Kidney epithelial cell (primary cell): ENCODE results near the gene ST3GAL2. TPM values are rescaled to one million over a fixed set of nuclear protein-coding genes. Genes with fewer than 3 reads are reported as not detected.

ENCODE experiments used
- DNase-seq: peaks from one replicate; pipeline ENCODE4 v3.0.0-alpha.2; 2010; ENCODE audit warnings: low read depth
- H3K27me3 ChIP-seq: 2 replicates; pipeline ENCODE4 v1.6.0; 2011; ENCODE audit warnings: low read length; ENCODE audit not compliant: control insufficient read depth, insufficient read depth
- H3K36me3 ChIP-seq: 2 replicates; pipeline ENCODE4 v1.5.1; 2011; ENCODE audit warnings: low read length; ENCODE audit not compliant: control insufficient read depth, insufficient read depth
- H3K4me3 ChIP-seq: 2 replicates; pipeline ENCODE4 v1.5.1; 2011; ENCODE audit warnings: low read depth, mild to moderate bottlenecking, control low read depth, low read length
- total RNA-seq: library from RNA; depleted of rRNA; stranded (reverse); fragments of >200 nt; gene quantifications from 2 replicates; pipeline ENCODE4 v1.2.3, GENCODE V29; 2015
- TF ChIP-seq, protein P1 (sequence below): IDR thresholded peaks from 2 replicates; pipeline ENCODE4 v1.5.1; 2011; ENCODE audit warnings: mild to moderate bottlenecking, moderate library complexity, low read length, control low read depth, inconsistent platforms; ENCODE audit not compliant: insufficient read depth, poor library complexity, severe bottlenecking

ST3GAL2 gene
- total RNA-seq, 1 donor from 2014 or later = 22.6 TPM

DNA sequence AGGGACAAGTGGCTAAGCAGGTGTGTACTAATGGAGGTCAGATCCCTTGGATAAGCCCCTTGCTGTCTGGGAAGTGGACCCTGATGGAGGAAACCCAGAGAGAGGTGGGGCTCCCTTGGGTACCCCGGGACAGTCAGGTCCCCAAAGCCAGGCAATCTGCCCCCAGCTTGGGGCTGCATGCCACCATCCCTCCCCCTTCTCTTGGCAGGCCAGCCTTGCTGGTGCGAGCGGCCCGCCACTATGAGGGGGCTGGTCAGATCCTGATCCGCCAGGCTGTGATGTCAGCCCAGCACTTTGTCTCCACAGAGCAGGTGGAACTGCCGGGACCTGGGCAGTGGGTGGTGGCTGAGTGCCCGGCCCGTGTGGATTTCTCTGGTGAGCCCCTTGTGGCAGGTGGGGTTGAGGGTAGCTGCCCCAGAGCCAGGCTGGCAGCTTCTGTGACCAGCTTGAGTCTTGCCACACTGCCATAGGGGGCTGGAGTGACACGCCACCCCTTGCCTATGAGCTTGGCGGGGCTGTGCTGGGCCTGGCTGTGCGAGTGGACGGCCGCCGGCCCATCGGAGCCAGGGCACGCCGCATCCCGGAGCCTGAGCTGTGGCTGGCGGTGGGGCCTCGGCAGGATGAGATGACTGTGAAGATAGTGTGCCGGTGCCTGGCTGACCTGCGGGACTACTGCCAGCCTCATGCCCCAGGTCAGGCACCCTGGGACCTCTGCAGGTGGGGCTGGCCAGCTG is 35.6 kb upstream of the ST3GAL2 start:
- no peak for DNase-seq
- peaks cover 2% of the 10 kb centered on the region for H3K36me3 ChIP-seq
- H3K4me3 ChIP-seq = no peak overlapping the region
- TF ChIP-seq, protein P1, sequence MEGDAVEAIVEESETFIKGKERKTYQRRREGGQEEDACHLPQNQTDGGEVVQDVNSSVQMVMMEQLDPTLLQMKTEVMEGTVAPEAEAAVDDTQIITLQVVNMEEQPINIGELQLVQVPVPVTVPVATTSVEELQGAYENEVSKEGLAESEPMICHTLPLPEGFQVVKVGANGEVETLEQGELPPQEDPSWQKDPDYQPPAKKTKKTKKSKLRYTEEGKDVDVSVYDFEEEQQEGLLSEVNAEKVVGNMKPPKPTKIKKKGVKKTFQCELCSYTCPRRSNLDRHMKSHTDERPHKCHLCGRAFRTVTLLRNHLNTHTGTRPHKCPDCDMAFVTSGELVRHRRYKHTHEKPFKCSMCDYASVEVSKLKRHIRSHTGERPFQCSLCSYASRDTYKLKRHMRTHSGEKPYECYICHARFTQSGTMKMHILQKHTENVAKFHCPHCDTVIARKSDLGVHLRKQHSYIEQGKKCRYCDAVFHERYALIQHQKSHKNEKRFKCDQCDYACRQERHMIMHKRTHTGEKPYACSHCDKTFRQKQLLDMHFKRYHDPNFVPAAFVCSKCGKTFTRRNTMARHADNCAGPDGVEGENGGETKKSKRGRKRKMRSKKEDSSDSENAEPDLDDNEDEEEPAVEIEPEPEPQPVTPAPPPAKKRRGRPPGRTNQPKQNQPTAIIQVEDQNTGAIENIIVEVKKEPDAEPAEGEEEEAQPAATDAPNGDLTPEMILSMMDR = no peak
- H3K27me3 ChIP-seq = no peaks in the 10 kb centered on the region

DNA sequence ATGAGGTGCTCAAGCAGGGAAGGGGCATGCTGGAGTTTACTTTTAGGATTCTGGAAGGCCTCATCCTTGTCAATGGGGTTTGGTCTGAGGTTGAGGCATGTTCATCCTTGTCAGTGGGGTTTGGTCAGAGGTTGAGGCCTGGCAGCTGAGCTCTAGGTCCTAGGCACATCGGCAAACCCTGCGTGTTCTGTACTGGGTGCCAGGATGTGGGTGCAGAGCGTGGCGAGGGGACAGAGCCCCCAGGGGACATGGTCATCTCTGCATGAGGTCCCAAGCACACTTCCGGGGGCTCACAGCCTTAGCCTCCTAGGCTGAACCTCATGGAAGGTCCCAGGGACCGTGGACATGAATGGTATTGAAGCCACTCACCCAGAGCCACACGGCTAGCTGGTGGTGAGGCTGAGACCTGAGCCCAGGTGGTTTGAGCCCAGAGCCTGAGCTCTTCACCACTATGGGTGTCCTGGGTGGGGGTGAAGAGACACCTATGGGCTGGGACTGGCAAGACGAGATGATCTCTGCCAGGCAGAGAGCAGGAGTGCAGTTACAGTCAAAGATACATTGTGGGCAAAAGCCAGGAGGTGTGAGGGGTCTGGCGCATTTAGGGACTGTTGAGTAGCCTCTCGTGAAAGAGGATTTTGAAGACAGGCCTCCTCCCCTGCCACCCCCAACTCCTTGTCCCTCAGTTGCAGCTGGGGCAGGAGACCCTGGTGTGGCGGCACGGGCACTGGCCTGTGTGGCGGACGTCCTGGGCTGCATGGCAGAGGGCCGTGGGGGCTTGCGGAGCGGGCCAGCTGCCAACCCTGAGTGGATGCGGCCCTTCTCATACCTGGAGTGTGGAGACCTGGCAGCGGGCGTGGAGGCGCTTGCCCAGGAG is 34.8 kb upstream of the ST3GAL2 start:
- no peak for DNase-seq
- Histone ChIP-seq H3K27me3 (no peaks in the 10 kb centered on the region), H3K36me3 (peaks cover under 1% of the 10 kb centered on the region), H3K4me3 (no peak overlapping the region)
- TF ChIP-seq, protein P1 = no peak

DNA sequence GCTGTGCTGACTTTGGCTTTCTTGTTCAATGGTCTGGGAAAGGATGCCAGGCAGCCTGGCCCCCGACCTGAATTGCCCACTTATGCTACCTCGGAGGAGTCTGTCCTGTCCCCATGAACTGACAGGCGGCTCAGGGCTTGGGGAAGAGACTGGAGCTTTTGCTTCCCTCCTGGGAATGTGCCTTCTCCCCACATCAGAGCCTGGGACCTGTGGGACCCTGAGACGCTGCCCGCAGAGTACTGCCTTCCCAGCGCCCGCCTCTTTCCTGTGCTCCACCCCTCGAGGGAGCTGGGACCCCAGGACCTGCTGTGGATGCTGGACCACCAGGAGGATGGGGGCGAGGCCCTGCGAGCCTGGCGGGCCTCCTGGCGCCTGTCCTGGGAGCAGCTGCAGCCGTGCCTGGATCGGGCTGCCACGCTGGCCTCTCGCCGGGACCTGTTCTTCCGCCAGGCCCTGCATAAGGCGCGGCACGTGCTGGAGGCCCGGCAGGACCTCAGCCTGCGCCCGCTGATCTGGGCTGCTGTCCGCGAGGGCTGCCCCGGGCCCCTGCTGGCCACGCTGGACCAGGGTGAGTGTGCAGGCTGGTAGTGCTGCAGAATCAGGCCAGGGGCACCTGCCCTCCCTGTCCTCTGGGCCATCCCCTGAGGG is 34.0 kb upstream of the ST3GAL2 start:
- TF ChIP-seq, protein P1 = no peak
- Histone ChIP-seq H3K27me3 (no peaks in the 10 kb centered on the region), H3K36me3 (no peaks in the 10 kb centered on the region), H3K4me3 (no peak overlapping the region)
- DNase-seq = no peak

DNA sequence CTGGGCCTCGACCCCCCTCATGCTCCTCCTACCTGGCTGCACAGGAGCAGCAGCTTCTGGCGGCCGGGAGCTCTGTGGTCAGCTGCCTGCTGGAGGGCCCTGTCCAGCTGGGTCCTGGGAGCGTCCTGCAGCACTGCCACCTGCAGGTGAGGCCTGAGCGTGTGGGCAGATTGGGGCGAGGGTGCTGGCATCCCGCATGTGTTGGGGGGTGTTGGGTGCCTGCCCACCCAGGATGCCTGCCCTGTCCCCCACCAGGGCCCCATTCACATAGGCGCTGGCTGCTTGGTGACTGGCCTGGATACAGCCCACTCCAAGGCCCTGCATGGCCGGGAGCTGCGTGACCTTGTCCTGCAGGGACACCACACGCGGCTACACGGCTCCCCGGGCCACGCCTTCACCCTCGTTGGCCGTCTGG is 32.0 kb upstream of the ST3GAL2 start:
- Histone ChIP-seq H3K4me3 (no peak overlapping the region), H3K27me3 (no peaks in the 10 kb centered on the region), H3K36me3 (no peaks in the 10 kb centered on the region)
- DNase-seq = no peak
- TF ChIP-seq, protein P1 = peak; percentile 59

DNA sequence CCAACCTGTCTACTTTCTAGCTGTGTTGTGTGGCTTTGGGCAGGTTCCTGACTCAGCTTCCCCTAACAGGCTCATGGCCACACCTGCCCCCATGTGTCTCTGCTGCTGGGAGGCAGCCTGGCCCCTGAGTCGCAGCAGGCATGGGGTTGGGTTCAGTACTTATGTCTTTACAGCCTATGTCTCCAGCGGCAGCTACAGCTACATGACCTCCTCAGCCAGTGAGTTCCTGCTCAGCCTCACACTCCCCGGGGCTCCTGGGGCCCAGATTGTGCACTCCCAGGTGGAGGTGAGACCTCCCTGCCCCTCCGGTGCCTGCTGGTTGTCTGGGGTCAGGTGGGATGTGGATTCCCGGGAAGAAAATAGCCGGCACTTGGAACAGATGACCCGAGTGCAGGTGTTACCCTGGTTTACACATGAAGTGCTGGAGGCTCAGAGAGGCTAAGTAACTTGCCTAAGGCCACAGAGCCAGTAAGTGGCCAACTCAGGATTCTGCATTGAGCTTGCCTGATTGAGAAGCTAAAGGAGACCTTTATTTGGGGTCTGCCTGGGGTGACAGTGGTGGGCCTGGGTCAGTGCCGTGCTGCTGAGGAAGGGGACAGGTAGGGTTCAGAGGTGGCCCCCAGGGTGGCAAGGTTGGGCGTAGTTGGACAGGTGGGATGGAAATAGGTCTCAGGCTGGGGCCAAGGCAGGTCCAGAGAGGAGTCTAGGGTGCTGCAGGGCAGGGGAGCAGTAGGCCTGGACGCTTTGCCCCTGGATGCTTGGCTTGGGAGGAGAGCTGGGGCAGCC is 31.4 kb upstream of the ST3GAL2 start:
- TF ChIP-seq, protein P1 = no peak
- Histone ChIP-seq H3K27me3 (no peaks in the 10 kb centered on the region), H3K36me3 (no peaks in the 10 kb centered on the region), H3K4me3 (no peak overlapping the region)
- no peak for DNase-seq
